ENCODE results near the gene CEP78. TPM values are rescaled to one million over a fixed set of nuclear protein-coding genes. Genes with fewer than 3 reads are reported as not detected.
"Not testable (repeated sequence)": the region's sequence is repeated elsewhere in the genome, so short reads cannot be mapped to it uniquely, and the experiment has no call there.

Gene CEP78
- polyA plus RNA-seq, 2 donors = 5.2 to 5.3 TPM

DNA sequence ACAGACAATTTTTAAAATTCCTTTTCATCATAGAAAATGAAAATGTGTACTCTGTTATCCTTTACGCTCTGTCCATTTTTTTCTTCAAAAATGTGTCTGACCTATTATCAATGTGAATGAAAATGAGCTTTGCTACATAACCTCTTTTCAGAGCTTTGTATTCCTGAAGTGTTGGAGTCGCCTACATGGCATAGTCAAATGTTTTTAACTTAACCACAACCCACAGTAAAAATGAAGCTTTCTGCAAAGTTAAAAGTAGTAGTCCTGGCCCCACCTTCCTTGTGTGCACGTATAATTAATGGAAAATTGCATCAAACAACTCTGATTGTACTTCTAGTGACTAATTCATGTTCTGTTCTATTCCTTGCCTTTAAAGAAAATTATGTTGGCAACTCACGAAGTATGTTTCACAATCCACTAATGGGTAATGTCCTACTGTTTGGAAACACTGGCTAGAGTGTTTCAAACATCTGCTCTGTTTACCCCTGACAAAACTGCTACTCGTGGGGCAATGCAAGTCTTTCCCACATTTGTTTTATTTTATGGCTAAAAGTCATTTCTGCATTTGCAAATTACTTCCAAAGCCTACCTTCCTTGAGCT is 42.4 kb downstream of the CEP78 start:
- Histone ChIP-seq H3K36me3 (ENCODE audit: control insufficient read depth in 2 of 2, insufficient read depth in 2 of 2, low read length in 1 of 2) (no peaks in the 10 kb centered on the region), H3K27me3 (ENCODE audit: control insufficient read depth in 1 of 2, insufficient read depth in 2 of 2, low read length in 2 of 2) (no peaks in the 10 kb centered on the region), H3K9me3 (ENCODE audit: control insufficient read depth in 2 of 2, insufficient read depth in 1 of 2, low read depth in 1 of 2, low read length in 1 of 2) (no peaks in the 10 kb centered on the region), H3K4me3 (ENCODE audit: low read depth in 1 of 2, low read length in 2 of 2) (no peak overlapping the region), H3K4me1 (ENCODE audit: control insufficient read depth in 2 of 2, insufficient read depth in 2 of 2, low read length in 1 of 2) (no peaks in the 10 kb centered on the region), H3K27ac (ENCODE audit: low read depth in 2 of 2, low read length in 1 of 2) (no peak overlapping the region)
- WGBS, 2 donors = 42 to 47% methylated on average over 5 of the region's 5 CpGs

DNA sequence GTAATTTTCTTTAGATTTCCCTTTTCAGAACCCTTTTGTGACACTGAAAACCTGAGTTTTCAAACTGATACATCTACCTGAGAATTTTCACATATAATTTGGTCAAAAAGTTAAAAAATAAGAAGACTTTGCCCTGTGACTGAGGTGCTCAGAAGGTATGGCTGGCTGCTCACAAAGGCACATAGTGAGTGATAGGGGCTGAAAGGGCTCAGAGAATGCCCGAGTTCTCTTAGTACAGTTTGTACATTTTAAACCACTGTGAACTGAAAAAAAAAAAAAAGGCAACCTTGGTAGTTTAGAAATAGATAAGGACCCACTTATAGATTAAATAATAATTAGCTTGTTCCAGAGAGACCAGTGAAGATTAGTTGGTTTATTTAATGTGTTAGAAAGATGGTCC is 42.9 kb downstream of the CEP78 start:
- WGBS, 2 donors = 70 to 71% methylated on average over 1 of the region's 1 CpG
- H3K27ac ChIP-seq (ENCODE audit: low read depth in 2 of 2, low read length in 1 of 2) = no peak overlapping the region
- no peaks in the 10 kb centered on the region for H3K36me3 ChIP-seq (ENCODE audit: control insufficient read depth in 2 of 2, insufficient read depth in 2 of 2, low read length in 1 of 2)
- H3K4me3 ChIP-seq (ENCODE audit: low read depth in 1 of 2, low read length in 2 of 2) = no peak overlapping the region
- no peaks in the 10 kb centered on the region for H3K27me3 ChIP-seq (ENCODE audit: control insufficient read depth in 1 of 2, insufficient read depth in 2 of 2, low read length in 2 of 2)
- no peaks in the 10 kb centered on the region for H3K9me3 ChIP-seq (ENCODE audit: control insufficient read depth in 2 of 2, insufficient read depth in 1 of 2, low read depth in 1 of 2, low read length in 1 of 2)
- H3K4me1 ChIP-seq (ENCODE audit: control insufficient read depth in 2 of 2, insufficient read depth in 2 of 2, low read length in 1 of 2) = no peaks in the 10 kb centered on the region

DNA sequence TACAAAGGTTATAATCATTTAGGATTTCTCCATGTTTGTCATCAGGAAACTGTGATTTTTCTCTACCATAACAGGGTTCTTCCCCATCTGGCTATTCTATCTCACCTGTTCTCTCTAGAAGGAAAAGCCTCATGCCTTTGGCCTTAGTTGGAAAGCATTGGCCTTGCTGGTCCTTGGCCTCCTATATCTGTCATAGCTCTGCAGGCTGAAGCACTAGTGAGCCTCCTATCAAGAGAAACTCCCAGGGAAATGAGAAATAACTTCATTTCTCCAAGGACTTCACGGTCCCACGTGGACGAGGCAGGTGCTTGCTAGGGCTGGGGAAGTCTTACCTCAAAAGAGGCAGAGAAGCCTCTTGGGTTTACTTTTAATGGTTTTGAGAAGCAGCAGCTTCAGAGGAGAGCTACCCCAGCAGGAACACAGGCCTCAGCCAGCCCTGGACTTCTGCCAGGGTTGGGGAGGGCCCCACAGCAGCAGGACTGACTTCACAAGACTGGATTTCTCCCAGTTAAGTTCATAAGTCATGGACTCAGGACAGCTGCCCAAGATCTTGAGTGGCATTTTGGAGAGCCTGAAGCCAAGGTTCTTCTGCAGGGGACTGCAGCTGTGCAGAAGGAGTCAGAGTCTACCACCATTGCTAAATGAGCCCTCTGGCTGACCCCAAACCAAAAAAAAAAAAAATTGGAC is 45.2 kb downstream of the CEP78 start:
- no peaks in the 10 kb centered on the region for H3K36me3 ChIP-seq (ENCODE audit: control insufficient read depth in 2 of 2, insufficient read depth in 2 of 2, low read length in 1 of 2)
- no peaks in the 10 kb centered on the region for H3K4me1 ChIP-seq (ENCODE audit: control insufficient read depth in 2 of 2, insufficient read depth in 2 of 2, low read length in 1 of 2)
- H3K4me3 ChIP-seq (ENCODE audit: low read depth in 1 of 2, low read length in 2 of 2) = no peak overlapping the region
- WGBS, 2 donors = 33 to 53% methylated on average over 3 of the region's 3 CpGs
- no peaks in the 10 kb centered on the region for H3K9me3 ChIP-seq (ENCODE audit: control insufficient read depth in 2 of 2, insufficient read depth in 1 of 2, low read depth in 1 of 2, low read length in 1 of 2)
- H3K27me3 ChIP-seq (ENCODE audit: control insufficient read depth in 1 of 2, insufficient read depth in 2 of 2, low read length in 2 of 2) = no peaks in the 10 kb centered on the region
- H3K27ac ChIP-seq (ENCODE audit: low read depth in 2 of 2, low read length in 1 of 2) = no peak overlapping the region

DNA sequence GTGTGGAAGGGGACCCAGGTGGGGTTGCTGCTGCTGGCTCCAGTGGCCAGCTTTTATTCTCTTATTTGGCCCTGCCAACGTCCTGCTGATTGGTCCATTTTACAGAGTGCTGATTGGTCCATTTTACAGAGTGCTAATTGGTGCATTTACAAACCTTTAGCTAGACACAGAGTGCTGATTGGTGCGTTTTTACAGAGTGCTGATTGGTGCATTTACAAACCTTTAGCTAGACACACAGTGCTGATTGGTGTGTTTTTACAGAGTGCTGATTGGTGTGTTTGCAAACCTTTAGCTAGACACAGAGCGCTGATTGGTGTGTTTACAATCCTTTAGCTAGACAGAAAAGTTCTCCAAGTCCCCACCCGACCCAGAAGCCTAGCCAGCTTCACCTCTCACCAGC is 48.3 kb downstream of the CEP78 start:
- WGBS, 2 donors = 91 to 93% methylated on average over 4 of the region's 4 CpGs

DNA sequence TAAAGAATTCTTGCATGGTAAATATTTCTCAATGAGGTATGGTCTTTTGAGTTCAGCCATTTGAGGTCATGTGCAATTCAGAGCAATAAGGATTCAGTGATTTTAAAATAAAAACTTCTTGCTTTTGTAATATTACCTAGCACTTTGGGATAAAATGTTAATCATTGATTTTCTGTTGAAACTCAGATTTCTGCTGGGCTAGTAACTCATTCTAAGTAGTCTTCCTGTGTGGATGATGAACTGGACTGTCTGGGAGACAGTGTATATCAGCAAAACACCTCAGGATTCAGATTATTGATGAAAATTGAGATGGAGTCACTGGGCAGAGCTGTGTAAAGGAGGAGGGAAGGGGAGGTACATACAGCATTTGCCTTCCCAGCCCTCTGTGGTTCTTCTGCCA is 50.2 kb downstream of the CEP78 start:
- no peaks in the 10 kb centered on the region for H3K36me3 ChIP-seq (ENCODE audit: control insufficient read depth in 2 of 2, insufficient read depth in 2 of 2, low read length in 1 of 2)
- no peaks in the 10 kb centered on the region for H3K9me3 ChIP-seq (ENCODE audit: control insufficient read depth in 2 of 2, insufficient read depth in 1 of 2, low read depth in 1 of 2, low read length in 1 of 2)

More for the DNA sequence above, 48.3 kb downstream of the CEP78 start:
- not testable (repeated sequence) for H3K9me3 ChIP-seq (ENCODE audit: control insufficient read depth in 2 of 2, insufficient read depth in 1 of 2, low read depth in 1 of 2, low read length in 1 of 2); H3K27ac ChIP-seq (ENCODE audit: low read depth in 2 of 2, low read length in 1 of 2); H3K4me3 ChIP-seq (ENCODE audit: low read depth in 1 of 2, low read length in 2 of 2); H3K36me3 ChIP-seq (ENCODE audit: control insufficient read depth in 2 of 2, insufficient read depth in 2 of 2, low read length in 1 of 2); H3K27me3 ChIP-seq (ENCODE audit: control insufficient read depth in 1 of 2, insufficient read depth in 2 of 2, low read length in 2 of 2); H3K4me1 ChIP-seq (ENCODE audit: control insufficient read depth in 2 of 2, insufficient read depth in 2 of 2, low read length in 1 of 2)

DNA sequence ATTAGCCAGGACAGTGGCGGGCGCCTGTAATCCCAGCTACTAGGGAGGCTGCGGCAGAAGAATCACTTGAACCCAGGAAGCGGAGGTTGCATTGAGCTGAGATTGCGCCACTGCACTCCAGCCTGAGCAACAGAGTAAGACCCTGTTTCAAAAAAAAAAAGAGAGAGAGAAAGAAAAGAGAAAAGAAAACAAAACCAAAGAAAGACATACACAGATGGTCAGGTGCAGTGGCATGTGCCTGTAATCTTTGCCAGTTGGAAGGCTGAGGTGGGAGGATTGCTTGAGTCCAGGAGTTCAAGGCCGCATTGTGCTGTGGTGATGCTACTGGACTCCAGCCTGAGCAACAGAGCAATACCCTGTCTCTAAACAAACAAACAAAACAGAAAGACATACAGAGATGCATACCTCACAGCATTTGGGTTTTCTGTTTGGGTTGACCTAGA is 51.1 kb downstream of the CEP78 start:
- WGBS, 2 donors = 97 to 99% methylated on average over 5 to 6 of the region's 6 CpGs
- no peak overlapping the region for H3K4me3 ChIP-seq (ENCODE audit: low read depth in 1 of 2, low read length in 2 of 2)
- no peaks in the 10 kb centered on the region for H3K27me3 ChIP-seq (ENCODE audit: control insufficient read depth in 1 of 2, insufficient read depth in 2 of 2, low read length in 2 of 2)
- H3K36me3 ChIP-seq (ENCODE audit: control insufficient read depth in 2 of 2, insufficient read depth in 2 of 2, low read length in 1 of 2) = no peaks in the 10 kb centered on the region
- no peaks in the 10 kb centered on the region for H3K4me1 ChIP-seq (ENCODE audit: control insufficient read depth in 2 of 2, insufficient read depth in 2 of 2, low read length in 1 of 2)
- H3K9me3 ChIP-seq (ENCODE audit: control insufficient read depth in 2 of 2, insufficient read depth in 1 of 2, low read depth in 1 of 2, low read length in 1 of 2) = no peaks in the 10 kb centered on the region
- H3K27ac ChIP-seq (ENCODE audit: low read depth in 2 of 2, low read length in 1 of 2) = no peak overlapping the region

More for the DNA sequence above, 50.2 kb downstream of the CEP78 start:
- H3K4me3 ChIP-seq (ENCODE audit: low read depth in 1 of 2, low read length in 2 of 2) = no peak overlapping the region
- no peak overlapping the region for H3K27ac ChIP-seq (ENCODE audit: low read depth in 2 of 2, low read length in 1 of 2)
- no peaks in the 10 kb centered on the region for H3K4me1 ChIP-seq (ENCODE audit: control insufficient read depth in 2 of 2, insufficient read depth in 2 of 2, low read length in 1 of 2)
- H3K27me3 ChIP-seq (ENCODE audit: control insufficient read depth in 1 of 2, insufficient read depth in 2 of 2, low read length in 2 of 2) = no peaks in the 10 kb centered on the region

DNA sequence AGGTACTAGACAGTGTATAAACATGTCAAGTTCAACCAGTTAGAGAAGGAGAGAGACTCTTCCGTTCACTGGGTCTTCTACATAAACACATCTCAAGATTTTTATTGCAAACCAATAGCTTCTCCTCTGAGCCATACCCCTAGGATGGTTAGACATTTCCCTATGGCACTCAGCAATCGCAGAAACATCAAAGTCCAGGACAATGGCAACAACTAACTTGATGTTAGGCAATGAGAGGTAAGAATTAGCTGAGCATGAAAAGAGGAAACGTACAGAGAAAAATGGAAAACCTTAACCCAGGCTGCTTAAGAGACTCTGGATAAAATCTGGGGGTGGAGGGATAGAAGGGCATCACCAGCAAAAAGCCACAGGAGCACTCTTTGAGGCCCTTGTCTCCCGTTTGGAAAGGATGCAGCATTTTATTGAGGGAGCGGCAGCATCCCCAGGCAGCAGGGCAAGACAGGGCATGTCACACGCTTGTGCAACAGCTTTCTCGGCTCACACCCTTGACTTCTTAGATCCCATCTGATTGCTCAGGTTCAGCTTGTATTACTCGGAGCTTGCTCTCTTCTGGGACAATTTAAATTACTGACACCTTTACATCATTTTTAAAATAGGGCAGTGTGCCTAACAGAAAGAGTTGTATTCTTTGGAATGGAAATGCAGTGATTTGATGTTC is 52.5 kb downstream of the CEP78 start:
- WGBS, 2 donors = 53 to 62% methylated on average over 8 of the region's 8 CpGs
- Histone ChIP-seq H3K4me3 (ENCODE audit: low read depth in 1 of 2, low read length in 2 of 2) (no peak overlapping the region), H3K27ac (ENCODE audit: low read depth in 2 of 2, low read length in 1 of 2) (peak overlapping the region in 1 of 2 donors; percentile 36), H3K4me1 (ENCODE audit: control insufficient read depth in 2 of 2, insufficient read depth in 2 of 2, low read length in 1 of 2) (no peaks in the 10 kb centered on the region), H3K9me3 (ENCODE audit: control insufficient read depth in 2 of 2, insufficient read depth in 1 of 2, low read depth in 1 of 2, low read length in 1 of 2) (no peaks in the 10 kb centered on the region), H3K27me3 (ENCODE audit: control insufficient read depth in 1 of 2, insufficient read depth in 2 of 2, low read length in 2 of 2) (no peaks in the 10 kb centered on the region), H3K36me3 (ENCODE audit: control insufficient read depth in 2 of 2, insufficient read depth in 2 of 2, low read length in 1 of 2) (no peaks in the 10 kb centered on the region)

DNA sequence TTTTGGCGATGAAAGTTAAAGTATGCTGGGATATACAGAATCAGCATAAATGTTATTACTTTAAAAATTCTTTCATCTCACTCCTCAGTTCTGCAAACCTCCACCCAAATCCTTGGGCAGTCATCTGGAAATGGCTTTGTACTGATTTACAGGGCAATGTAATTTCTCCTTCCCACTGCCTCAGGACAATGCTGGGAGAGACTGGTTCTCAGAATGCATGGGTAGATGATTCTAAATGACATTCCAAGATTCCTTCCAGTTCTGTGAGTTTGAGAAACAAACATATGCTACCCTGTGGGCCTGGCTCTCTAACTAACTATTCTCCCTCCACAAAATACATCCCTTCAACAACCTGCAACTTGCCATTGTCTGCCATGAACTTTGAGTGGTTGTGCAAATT is 53.6 kb downstream of the CEP78 start:
- WGBS, 2 donors = 54 to 78% methylated on average over 1 of the region's 1 CpG
- Histone ChIP-seq H3K9me3 (ENCODE audit: control insufficient read depth in 2 of 2, insufficient read depth in 1 of 2, low read depth in 1 of 2, low read length in 1 of 2) (no peaks in the 10 kb centered on the region), H3K27me3 (ENCODE audit: control insufficient read depth in 1 of 2, insufficient read depth in 2 of 2, low read length in 2 of 2) (no peaks in the 10 kb centered on the region), H3K4me3 (ENCODE audit: low read depth in 1 of 2, low read length in 2 of 2) (no peak overlapping the region), H3K27ac (ENCODE audit: low read depth in 2 of 2, low read length in 1 of 2) (peak overlapping the region in 1 of 2 donors; percentile 36), H3K36me3 (ENCODE audit: control insufficient read depth in 2 of 2, insufficient read depth in 2 of 2, low read length in 1 of 2) (no peaks in the 10 kb centered on the region), H3K4me1 (ENCODE audit: control insufficient read depth in 2 of 2, insufficient read depth in 2 of 2, low read length in 1 of 2) (no peaks in the 10 kb centered on the region)

DNA sequence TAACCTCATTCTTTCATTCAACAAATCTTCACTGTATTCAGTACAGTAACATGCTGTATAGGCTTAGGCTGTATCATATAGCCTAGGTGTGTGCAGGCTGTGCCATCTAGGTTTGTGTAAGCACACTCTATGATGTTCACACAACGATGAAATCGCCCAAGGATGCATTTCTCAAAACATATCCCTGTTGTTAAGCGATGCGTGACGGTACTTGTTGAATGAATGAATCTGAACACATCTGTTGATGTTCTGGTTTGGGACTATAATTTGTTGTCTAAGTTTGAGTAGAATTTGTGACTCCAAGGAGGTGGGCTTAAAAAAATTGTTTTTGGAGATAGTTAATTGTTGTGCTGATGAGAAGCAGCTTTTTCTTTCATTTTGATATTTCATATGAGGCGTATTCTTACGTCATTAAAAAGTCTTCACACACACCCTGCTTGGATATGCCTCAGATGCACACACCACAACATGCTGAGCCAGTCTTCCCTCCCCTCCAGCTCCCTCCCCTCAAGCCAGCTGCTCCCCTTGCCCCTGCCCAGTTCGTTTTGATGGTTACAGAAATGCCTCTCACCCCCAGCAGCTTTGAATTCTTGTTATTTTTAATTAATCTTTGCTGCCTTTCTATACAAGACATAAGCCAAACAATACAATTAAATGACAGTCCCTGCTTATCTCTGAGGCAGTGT is 55.5 kb downstream of the CEP78 start:
- H3K4me1 ChIP-seq (ENCODE audit: control insufficient read depth in 2 of 2, insufficient read depth in 2 of 2, low read length in 1 of 2) = no peaks in the 10 kb centered on the region
- no peaks in the 10 kb centered on the region for H3K36me3 ChIP-seq (ENCODE audit: control insufficient read depth in 2 of 2, insufficient read depth in 2 of 2, low read length in 1 of 2)
- H3K27ac ChIP-seq (ENCODE audit: low read depth in 2 of 2, low read length in 1 of 2) = no peak overlapping the region
- no peaks in the 10 kb centered on the region for H3K9me3 ChIP-seq (ENCODE audit: control insufficient read depth in 2 of 2, insufficient read depth in 1 of 2, low read depth in 1 of 2, low read length in 1 of 2)
- H3K27me3 ChIP-seq (ENCODE audit: control insufficient read depth in 1 of 2, insufficient read depth in 2 of 2, low read length in 2 of 2) = no peaks in the 10 kb centered on the region
- WGBS, 2 donors = 51 to 64% methylated on average over 8 of the region's 8 CpGs
- H3K4me3 ChIP-seq (ENCODE audit: low read depth in 1 of 2, low read length in 2 of 2) = no peak overlapping the region

All from esophagus (tissue), 2 donors.